IPS-18a (cell line): ENCODE data around the gene TTYH1.
"Not testable (repeated sequence)": the region's sequence is repeated elsewhere in the genome, so short reads cannot be mapped to it uniquely, and the experiment has no call there.

Experiments
- H3K27ac ChIP-seq: one replicate; pipeline ENCODE4 v1.5.1; 2013; ENCODE audit warnings: low read length
- H3K27me3 ChIP-seq: one replicate; pipeline ENCODE4 v1.6.1; 2013; ENCODE audit warnings: mild to moderate bottlenecking, low read length; ENCODE audit not compliant: control insufficient read depth, insufficient read depth
- H3K36me3 ChIP-seq: one replicate; pipeline ENCODE4 v1.6.1; 2013; ENCODE audit warnings: low read depth, low read length; ENCODE audit not compliant: control insufficient read depth
- H3K4me1 ChIP-seq: one replicate; pipeline ENCODE4 v1.6.1; 2013; ENCODE audit warnings: low read depth, low read length; ENCODE audit not compliant: control insufficient read depth
- H3K4me3 ChIP-seq: one replicate; pipeline ENCODE4 v1.5.1; 2013; ENCODE audit warnings: low read length
- H3K9ac ChIP-seq: one replicate; pipeline ENCODE4 v1.6.1; 2013; ENCODE audit warnings: mild to moderate bottlenecking, low read length, moderate library complexity
- H3K9me3 ChIP-seq: one replicate; pipeline ENCODE4 v1.6.1; 2013; ENCODE audit warnings: low read depth, low read length; ENCODE audit not compliant: control insufficient read depth

TTYH1 gene

GRCh38 chr19:54464044-54464629 is 48.9 kb downstream of the TTYH1 start:
- Histone ChIP-seq H3K27me3 (peaks cover 6% of the 10 kb centered on the region), H3K27ac (peak overlapping the region; percentile 96), H3K4me3 (peak overlapping the region; percentile 84), H3K36me3 (peaks cover 22% of the 10 kb centered on the region), H3K9ac (peak overlapping the region; percentile 78), H3K9me3 (no peaks in the 10 kb centered on the region), H3K4me1 (no peaks in the 10 kb centered on the region)

DNA sequence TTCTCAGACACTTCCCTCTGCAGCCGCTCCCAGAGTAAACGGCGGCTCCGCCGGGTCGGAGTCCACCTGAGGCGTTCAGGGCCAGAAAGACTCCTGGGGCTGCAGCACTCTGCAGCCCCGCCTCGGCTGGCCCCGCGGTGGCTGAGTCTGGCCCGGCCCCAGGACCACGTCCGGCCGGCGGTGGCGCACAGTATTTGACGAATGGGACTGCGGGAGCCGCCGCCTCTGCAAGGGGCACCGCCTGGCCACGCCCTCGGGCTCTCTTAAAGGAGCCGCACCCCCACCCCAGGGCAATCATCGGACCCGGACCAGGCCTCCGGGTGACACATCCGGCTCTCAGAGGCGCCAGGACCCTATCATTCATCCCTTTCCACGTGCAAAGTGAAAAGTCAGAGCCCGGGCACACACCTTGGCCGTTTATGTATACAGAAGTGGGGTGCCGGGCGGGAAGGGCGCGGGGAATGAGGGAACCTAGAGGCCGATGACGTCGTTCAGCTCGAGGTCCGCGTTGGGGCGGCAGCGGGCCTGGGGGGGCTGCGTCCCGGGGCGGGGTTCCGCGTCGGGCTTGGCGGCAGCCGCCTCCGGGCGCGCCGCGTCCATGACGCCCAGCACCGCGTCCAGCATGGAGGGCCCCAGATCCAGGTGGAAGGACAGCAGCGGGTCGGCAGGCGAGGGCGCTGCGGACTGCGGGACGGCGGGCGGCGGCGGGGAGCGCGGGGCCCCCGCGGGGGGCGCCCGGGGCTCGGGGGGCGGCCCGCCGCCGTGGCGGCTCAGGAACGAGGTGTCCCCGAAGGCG is 49.6 kb downstream of the TTYH1 start:
- Histone ChIP-seq H3K27me3 (peaks cover 13% of the 10 kb centered on the region), H3K4me1 (no peaks in the 10 kb centered on the region), H3K9me3 (no peaks in the 10 kb centered on the region), H3K4me3 (peak overlapping the region; percentile 84), H3K36me3 (peaks cover 15% of the 10 kb centered on the region), H3K27ac (peak overlapping the region; percentile 96), H3K9ac (peak overlapping the region; percentile 78)

GRCh38 chr19:54465426-54466109 is 50.3 kb downstream of the TTYH1 start:
- Histone ChIP-seq H3K27ac (no peak overlapping the region), H3K36me3 (peaks cover 12% of the 10 kb centered on the region), H3K4me3 (no peak overlapping the region), H3K4me1 (no peaks in the 10 kb centered on the region), H3K27me3 (peaks cover 20% of the 10 kb centered on the region), H3K9me3 (no peaks in the 10 kb centered on the region), H3K9ac (no peak overlapping the region)

DNA sequence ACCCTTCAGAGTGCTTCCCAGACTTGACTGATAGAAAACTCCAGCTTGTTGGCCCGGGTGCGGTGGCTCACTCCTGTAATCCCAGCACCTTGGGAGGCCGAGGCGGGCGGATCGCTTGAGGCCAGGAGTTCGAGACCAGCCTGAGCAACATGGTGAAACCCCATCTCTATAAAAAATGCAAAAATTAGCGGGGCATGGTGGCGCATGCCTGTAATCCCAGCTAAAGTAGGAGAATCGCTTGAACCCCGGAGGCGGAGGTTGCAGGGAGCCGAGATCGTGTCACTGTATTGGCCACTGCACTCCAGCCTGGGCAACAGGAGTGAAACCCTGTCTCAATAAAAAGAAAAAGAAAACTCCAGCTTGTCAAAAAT is 50.8 kb downstream of the TTYH1 start:
- not testable (repeated sequence) for H3K9ac ChIP-seq, H3K9me3 ChIP-seq, H3K4me3 ChIP-seq, H3K27ac ChIP-seq, H3K4me1 ChIP-seq
- peaks cover 25% of the 10 kb centered on the region for H3K27me3 ChIP-seq
- H3K36me3 ChIP-seq: peaks cover 12% of the 10 kb centered on the region

- Histone ChIP-seq H3K4me1 (no peaks in the 10 kb centered on the region), H3K9me3 (no peaks in the 10 kb centered on the region), H3K27me3 (peaks cover 32% of the 10 kb centered on the region), H3K9ac (no peak overlapping the region), H3K36me3 (no peaks in the 10 kb centered on the region), H3K4me3 (no peak overlapping the region), H3K27ac (no peak overlapping the region)
These were observed 54.3 kb downstream of the TTYH1 start for GRCh38 chr19:54469496-54469934.

GRCh38 chr19:54470276-54470887 is 55.1 kb downstream of the TTYH1 start:
- Histone ChIP-seq H3K27me3 (peaks cover 32% of the 10 kb centered on the region), H3K27ac (no peak overlapping the region), H3K9ac (peak overlapping the region; percentile 56), H3K36me3 (no peaks in the 10 kb centered on the region), H3K9me3 (no peaks in the 10 kb centered on the region), H3K4me1 (no peaks in the 10 kb centered on the region), H3K4me3 (peak overlapping the region; percentile 56)

GRCh38 chr19:54470991-54471782 is 55.9 kb downstream of the TTYH1 start:
- Histone ChIP-seq H3K9me3 (no peaks in the 10 kb centered on the region), H3K4me1 (no peaks in the 10 kb centered on the region), H3K27me3 (peaks cover 26% of the 10 kb centered on the region), H3K27ac (no peak overlapping the region), H3K4me3 (peak overlapping the region; percentile 56), H3K9ac (peak overlapping the region; percentile 56), H3K36me3 (no peaks in the 10 kb centered on the region)

DNA sequence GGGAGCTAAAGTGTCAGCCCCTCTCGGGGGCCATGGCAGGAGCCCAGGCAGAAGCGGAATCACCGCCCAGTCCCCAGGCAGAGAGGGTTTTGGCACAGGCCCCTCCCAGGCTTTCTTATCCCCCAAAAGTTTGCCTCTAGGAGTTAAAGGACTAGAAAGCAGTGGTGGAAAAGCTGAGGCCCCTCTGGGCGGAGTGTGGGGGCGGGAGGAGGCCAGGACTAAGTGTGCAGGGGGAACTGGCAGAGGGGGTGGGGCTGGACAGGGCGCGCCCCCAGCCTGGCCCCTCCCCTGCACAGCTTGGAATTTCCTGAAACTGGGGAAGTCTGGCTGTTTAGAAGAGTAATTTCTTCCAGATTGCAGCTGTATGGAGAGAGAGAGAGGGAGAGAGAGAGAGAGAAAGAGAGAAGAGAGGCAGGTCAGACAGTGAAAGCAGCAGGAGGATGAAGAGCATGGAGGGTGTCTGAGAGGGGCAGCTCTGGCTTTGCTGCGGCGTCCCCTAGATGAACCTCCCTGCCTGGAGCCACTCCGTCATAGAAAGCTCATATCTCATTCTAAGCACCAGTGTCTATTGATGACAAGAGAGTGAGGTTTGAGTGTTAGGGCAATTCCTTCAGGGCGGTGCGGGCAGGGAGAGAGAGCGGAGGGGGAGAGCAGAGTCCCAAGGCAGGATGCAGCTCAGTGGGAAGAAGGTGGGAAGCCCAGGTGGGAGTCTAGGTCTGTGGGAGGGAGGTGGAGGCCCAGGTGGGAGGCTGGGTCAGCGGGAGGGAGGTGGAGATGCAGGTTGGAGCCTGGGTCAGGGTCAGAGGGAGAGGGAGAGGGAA is 58.0 kb downstream of the TTYH1 start, which contains the start of gene CDC42EP5:
TSS of gene CDC42EP5 (minus strand) at position 226 of the 821 bp plus-strand sequence. CDS start 7,749 bp downstream, outside the sequence.
- Histone ChIP-seq H3K27ac (no peak within 1 kb of the TSS), H3K27me3 (peaks cover 26% of the 10 kb centered on the region)

DNA sequence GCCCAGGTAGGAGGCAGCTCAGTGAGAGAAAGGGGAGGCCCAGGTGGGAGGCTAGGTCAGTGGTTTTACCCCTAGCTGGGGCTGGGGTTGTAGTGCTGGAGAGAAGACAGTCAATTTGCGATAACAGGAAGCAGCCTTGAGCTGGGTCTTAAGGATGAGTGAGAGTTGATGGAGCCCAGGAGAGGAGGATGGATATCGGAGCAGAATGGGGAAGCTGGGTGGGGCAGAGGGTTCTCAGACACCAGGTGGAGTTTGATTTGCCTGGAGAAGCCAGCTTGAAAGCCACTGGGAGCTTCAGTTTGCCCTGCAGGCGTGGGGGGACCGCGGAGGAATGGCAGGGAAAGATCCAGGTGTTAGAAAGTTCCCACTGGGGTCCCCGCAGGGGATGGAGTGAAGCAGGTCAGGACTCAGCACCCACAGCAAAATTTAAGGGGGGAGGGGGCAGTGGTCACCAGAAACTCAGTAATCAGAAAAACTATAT is 58.7 kb downstream of the TTYH1 start:
- no peaks in the 10 kb centered on the region for H3K36me3 ChIP-seq
- peaks cover 26% of the 10 kb centered on the region for H3K27me3 ChIP-seq
- no peak overlapping the region for H3K27ac ChIP-seq
- no peaks in the 10 kb centered on the region for H3K9me3 ChIP-seq
- H3K9ac ChIP-seq: no peak overlapping the region
- no peak overlapping the region for H3K4me3 ChIP-seq
- no peaks in the 10 kb centered on the region for H3K4me1 ChIP-seq

More for the DNA sequence above, 58.0 kb downstream of the TTYH1 start, which contains the start of gene CDC42EP5:
- H3K4me1 ChIP-seq: no peaks in the 10 kb centered on the region
- H3K9ac ChIP-seq: no peak within 1 kb of the TSS
- no peak within 1 kb of the TSS for H3K4me3 ChIP-seq
- no peaks in the 10 kb centered on the region for H3K9me3 ChIP-seq
- H3K36me3 ChIP-seq: no peaks in the 10 kb centered on the region

- H3K9ac ChIP-seq: no peak overlapping the region
- no peaks in the 10 kb centered on the region for H3K4me1 ChIP-seq
- no peaks in the 10 kb centered on the region for H3K36me3 ChIP-seq
- no peaks in the 10 kb centered on the region for H3K9me3 ChIP-seq
- peaks cover 10% of the 10 kb centered on the region for H3K27me3 ChIP-seq
- H3K4me3 ChIP-seq: no peak overlapping the region
- no peak overlapping the region for H3K27ac ChIP-seq
These were observed 60.4 kb downstream of the TTYH1 start for GRCh38 chr19:54475706-54476105.
